K562 (cell line): Measurements from ENCODE around the gene TJP2. TPM values are rescaled to one million over a fixed set of nuclear protein-coding genes. Genes with fewer than 3 reads are reported as not detected.

ENCODE experiments used
- ATAC-seq: fragments of 200-7000 bp; cut with Tn5 transposase; 3 replicates; pipeline ENCODE4 v1.9.1; 2020; ENCODE audit warnings: moderate library complexity
- BruUV-seq: library from RNA; stranded (reverse); fragments of 400-500 nt; replicated peaks from 2 replicates; lab custom pipeline; 2021; lab: Mats Ljungman, UMichigan
- CTCF ChIA-PET: fragments of 300-600 bp; formaldehyde crosslinking; extraction: SDS; loops from one replicate; lab custom pipeline; 2021; ENCODE audit warnings: low intra/inter-chr PET ratio; lab: Yijun Ruan, JAX
- POLR2A ChIA-PET: fragments of 300-600, 350-650 bp; sonication (Branson Sonifier 250); formaldehyde crosslinking; extraction: SDS; loops from one replicate; lab custom pipeline; 2021; ENCODE audit warnings: antibody characterized with exemption, inconsistent platforms; lab: Yijun Ruan, JAX
- DNase-seq, 4 experiments: peaks; one replicate each; pipeline versions ENCODE4 v3.0.0 to v3.0.0-alpha.2; 2011 to 2018; ENCODE audit warnings: low spot score in 3 of 4, mixed read lengths in 3 of 4; ENCODE audit errors: extremely low read depth in 1 of 4
- FAIRE-seq: peaks from 2 replicates; lab custom pipeline; 2011; peaks lifted over from hg19 to GRCh38; lab: Jason Lieb, UNC
- H2AFZ ChIP-seq: 2 replicates; pipeline ENCODE4 v1.6.0; 2011; ENCODE audit warnings: low read depth, low read length, control low read depth, inconsistent platforms
- H3K27ac ChIP-seq: fragments of 200-600 bp; 3 replicates; pipeline ENCODE4 v1.8.0; 2011; ENCODE audit warnings: low read depth, mild to moderate bottlenecking, control low read depth, inconsistent platforms, low read length, moderate library complexity, mixed read lengths; ENCODE audit errors: extremely low read depth
- H3K27me3 ChIP-seq, 2 experiments: fragments of 300-600 bp in 1 of 2; 2 replicates in 1 of 2; 3 replicates in 1 of 2; pipeline versions ENCODE4 v1.6.0 to v1.8.0; 2011; ENCODE audit warnings: inconsistent platforms in 2 of 2, low read length in 2 of 2, mild to moderate bottlenecking in 1 of 2, mixed read lengths in 1 of 2, moderate library complexity in 1 of 2; ENCODE audit not compliant: control insufficient read depth in 2 of 2, insufficient read depth in 2 of 2
- H3K36me3 ChIP-seq: fragments of 300-600 bp; 3 replicates; pipeline ENCODE4 v1.8.0; 2011; ENCODE audit warnings: mild to moderate bottlenecking, low read length, inconsistent platforms; ENCODE audit not compliant: control insufficient read depth, insufficient read depth
- H3K4me1 ChIP-seq, 2 experiments: fragments of 200-600 bp in 1 of 2; replicated peaks in 1 of 2; 2 replicates in 1 of 2; 3 replicates in 1 of 2; pipeline versions ENCODE4 v1.5.1 to v1.8.0; 2011; ENCODE audit warnings: inconsistent platforms in 2 of 2, low read length in 2 of 2, mild to moderate bottlenecking in 1 of 2, mixed read lengths in 1 of 2, moderate library complexity in 1 of 2; ENCODE audit not compliant: control insufficient read depth in 2 of 2, insufficient read depth in 2 of 2
- H3K4me2 ChIP-seq: 2 replicates; pipeline ENCODE4 v1.6.1; 2011; ENCODE audit warnings: low read length, control low read depth, inconsistent platforms, mixed read lengths; ENCODE audit not compliant: insufficient read depth
- H3K4me3 ChIP-seq: fragments of 200-600 bp; sonication (generic), shearing (Covaris generic); 2 replicates; pipeline ENCODE4 v1.5.1; 2016; ENCODE audit warnings: control low read depth, inconsistent platforms
- H3K79me2 ChIP-seq: fragments of 200-600 bp; 3 replicates; pipeline ENCODE4 v1.8.0; 2011; ENCODE audit warnings: low read length, inconsistent platforms; ENCODE audit not compliant: control insufficient read depth, insufficient read depth
- H3K9ac ChIP-seq, 2 experiments: 2 replicates each; pipeline versions ENCODE4 v1.6.0 to v1.6.1; 2011; ENCODE audit warnings: low read depth in 2 of 2, low read length in 2 of 2, control low read depth in 1 of 2, inconsistent platforms in 1 of 2, mild to moderate bottlenecking in 1 of 2, mixed read lengths in 1 of 2; ENCODE audit not compliant: insufficient read depth in 1 of 2
- H3K9me1 ChIP-seq: one replicate; pipeline ENCODE4 v1.6.0; 2011; ENCODE audit warnings: inconsistent platforms, mild to moderate bottlenecking, low read length, moderate library complexity; ENCODE audit not compliant: control insufficient read depth, insufficient read depth
- H3K9me3 ChIP-seq: replicated peaks from 2 replicates; pipeline ENCODE4 v1.5.1; 2011; ENCODE audit warnings: low read depth, low read length, inconsistent platforms; ENCODE audit not compliant: control insufficient read depth, insufficient read depth
- H4K20me1 ChIP-seq: replicated peaks from 2 replicates; pipeline ENCODE4 v1.6.1; 2011; ENCODE audit warnings: low read length, inconsistent platforms, mixed read lengths; ENCODE audit not compliant: control insufficient read depth, insufficient read depth
- BHLHE40 ChIP-seq: IDR thresholded peaks from 2 replicates; pipeline ENCODE4 v1.6.1; 2011; ENCODE audit warnings: low read length, improper control_type of control experiment
- DACH1 ChIP-seq: fragments of 450-650 bp; IDR thresholded peaks from 2 replicates; pipeline ENCODE4 v1.6.1; 2018; ENCODE audit not compliant: partially characterized antibody
- FOXK1 ChIP-seq: sonication (generic); formaldehyde crosslinking; IDR thresholded peaks from 2 replicates; pipeline ENCODE4 v1.8.0; 2022; ENCODE audit warnings: missing genetic modification reagents, mild to moderate bottlenecking, borderline replicate concordance
- FOXP4 ChIP-seq: sonication (generic); formaldehyde crosslinking; IDR thresholded peaks from 2 replicates; pipeline ENCODE4 v1.8.0; 2022; ENCODE audit warnings: mild to moderate bottlenecking, missing genetic modification reagents, borderline replicate concordance
- JUN ChIP-seq, 2 experiments: sonication (generic) in 1 of 2; formaldehyde crosslinking in 1 of 2; IDR thresholded peaks; 2 replicates each; pipeline versions ENCODE4 v1.6.1 to v1.8.0; 2012 to 2022; ENCODE audit warnings: borderline replicate concordance in 2 of 2, mild to moderate bottlenecking in 2 of 2, improper control_type of control experiment in 1 of 2, low read depth in 1 of 2, low read length in 1 of 2, missing genetic modification reagents in 1 of 2
- LEF1 ChIP-seq: fragments of 450-650 bp; IDR thresholded peaks from 2 replicates; pipeline ENCODE4 v1.6.1; 2016; ENCODE audit warnings: mild to moderate bottlenecking
- MAFK ChIP-seq: IDR thresholded peaks from 2 replicates; pipeline ENCODE4 v1.6.1; 2011; ENCODE audit warnings: low read length, improper control_type of control experiment
- NRF1 ChIP-seq, 2 experiments: fragments of 450-650 bp; IDR thresholded peaks in 1 of 2; conservative IDR thresholded peaks in 1 of 2; 2 replicates each; pipeline ENCODE4 v1.6.1; 2014; ENCODE audit warnings: mild to moderate bottlenecking in 2 of 2
- SLC30A9 ChIP-seq: fragments of 250-450 bp; sonication (Bioruptor Pico); IDR thresholded peaks from 2 replicates; pipeline ENCODE4 v1.8.0; 2022; ENCODE audit warnings: mild to moderate bottlenecking, moderate library complexity
- SOX6 ChIP-seq: fragments of 450-650 bp; IDR thresholded peaks from 2 replicates; pipeline ENCODE4 v1.6.1; 2014; ENCODE audit warnings: mild to moderate bottlenecking
- SREBF1 ChIP-seq: fragments of 150-350 bp; IDR thresholded peaks from 2 replicates; pipeline ENCODE4 v1.6.1; 2014; ENCODE audit warnings: antibody characterized with exemption, low read depth, low read length, borderline replicate concordance
- STAT5A ChIP-seq: IDR thresholded peaks from 2 replicates; pipeline ENCODE4 v1.6.1; 2012; ENCODE audit warnings: low read length, inconsistent platforms, borderline replicate concordance
- TCF15 ChIP-seq: fragments of 250-450 bp; sonication (Bioruptor Pico); IDR thresholded peaks from 2 replicates; pipeline ENCODE4 v1.8.0; 2022; ENCODE audit warnings: moderate library complexity, mild to moderate bottlenecking, inconsistent platforms
- ZNF124 ChIP-seq: sonication (generic); formaldehyde crosslinking; IDR thresholded peaks from 2 replicates; pipeline ENCODE4 v1.8.1; 2022; ENCODE audit warnings: missing genetic modification reagents
- ZNF76 ChIP-seq: fragments of 250-450 bp; sonication (Bioruptor Pico); IDR thresholded peaks from 2 replicates; pipeline ENCODE4 v1.4.0; 2020; ENCODE audit warnings: mild to moderate bottlenecking, moderate library complexity, borderline replicate concordance
- ZZZ3 ChIP-seq: fragments of 450-650 bp; IDR thresholded peaks from 2 replicates; pipeline ENCODE4 v1.6.1; 2016; ENCODE audit warnings: antibody characterized with exemption, mild to moderate bottlenecking, moderate library complexity
- WGBS: fragments of 100-300 bp; shearing (Covaris generic); methylation state at CpG from one replicate; pipeline ENCODE4 v1.1.6; 2016; ENCODE audit warnings: low coverage, mixed read lengths; ENCODE audit not compliant: insufficient coverage; ENCODE audit errors: missing lambda C conversion rate; 5-methylcytosine and 5-hydroxymethylcytosine counted together
- in situ Hi-C: fragments of 300-500 bp; cut with MboI; formaldehyde crosslinking; loops from 4 replicates; pipeline ENCODE4 v1.15.0; 2018; ENCODE audit warnings: inconsistent platforms, mixed read lengths
- intact Hi-C: fragments of 100-400 bp; cut with micrococcal nuclease; formaldehyde crosslinking; loops from 2 replicates; pipeline ENCODE4 v1.14.2; 2022
- polyA plus RNA-seq, 8 experiments: library from polyadenylated mRNA; depleted of rRNA in 4 of 8; stranded (reverse) in 5 of 8; unstranded in 3 of 8; fragments of >200 nt; fragmentation: Nextera tagmentation in 2 of 8; fragmentation: Illumina TruSeq in 1 of 8; extraction: Ambion mirVana in 2 of 8; extraction: Trizol in 1 of 8; gene quantifications; 2 replicates each; pipeline versions ENCODE4 v1.2.1 to v1.2.3, GENCODE V29; 2011 to 2014; ENCODE audit warnings: inconsistent platforms in 1 of 8, missing spikeins in 1 of 8
- total RNA-seq, 7 experiments: library from RNA; depleted of rRNA in 6 of 7; stranded (reverse); fragments of >200 nt in 6 of 7; fragmentation: Illumina TruSeq in 2 of 7; extraction: Trizol in 2 of 7; gene quantifications; 2 replicates each; pipeline versions ENCODE4 v1.2.1 to v1.2.3, GENCODE V29; 2011 to 2021; ENCODE audit warnings: low replicate concordance in 1 of 7

The TJP2 gene
- total and polyA plus RNA-seq, 9 of the 15 experiments (the other 6 are each of a cell fraction or from before 2014, with no cell fraction given) = 4.0 to 24.1 (median 16.8) TPM

- TF ChIP-seq LEF1 (no peak), NRF1 (conservative IDR thresholded peaks at IDR 0.05 in 1 of 2, IDR thresholded peaks at IDR 0.05 in 1 of 2) (no peak), TCF15 (CRISPR knock-in tag) (no peak)
These were observed 63.7 kb downstream of the TJP2 start (continued) for GRCh38 chr9:69237702-69238295.

- H3K4me1 ChIP-seq = no peaks in the 10 kb centered on the region
- H3K9ac ChIP-seq = no peak overlapping the region
- CTCF ChIA-PET = no interaction called here
- FAIRE-seq (no peak), DNase-seq (no peak), ATAC-seq (no peak)
- H3K27ac ChIP-seq = no peak overlapping the region
- H4K20me1 ChIP-seq = no peaks in the 10 kb centered on the region
- H3K9me1 ChIP-seq = no peaks in the 10 kb centered on the region
- no peak overlapping the region for H3K4me2 ChIP-seq
- H2AFZ ChIP-seq = no peak overlapping the region
- POLR2A ChIA-PET = interaction anchor here (0.6 to 0.9 kb wide), 2 partner anchors 8 to 11 kb away, joined by 3 read pairs; no protein-coding TSS in a partner anchor
- H3K27me3 ChIP-seq = no peaks in the 10 kb centered on the region
- WGBS = 55% methylated on average over 2 of the region's 2 CpGs
- peaks cover 24% of the 10 kb centered on the region; the same call in 2 of the 3 replicates for H3K36me3 ChIP-seq
- BruUV-seq = no TSS peak
- no peak overlapping the region for H3K4me3 ChIP-seq
- H3K9me3 ChIP-seq = no peaks in the 10 kb centered on the region
- no peaks in the 10 kb centered on the region for H3K79me2 ChIP-seq
- intact Hi-C loops = no loop called here
- in situ Hi-C loops = no loop called here
- TF ChIP-seq JUN (IDR thresholded peaks at IDR 0.05; ENCODE audit: borderline replicate concordance, low read depth, low read length) = no peak
- no peak for TF ChIP-seq JUN (CRISPR knock-in tag; IDR thresholded peaks at IDR 0.05; ENCODE audit: borderline replicate concordance)
- TF ChIP-seq FOXK1 (CRISPR knock-in tag) = no peak
- no peak for TF ChIP-seq SREBF1
- no peak for TF ChIP-seq SLC30A9 (CRISPR knock-in tag)
- TF ChIP-seq STAT5A = no peak
- TF ChIP-seq SOX6 = no peak
- no peak for TF ChIP-seq MAFK
- no peak for TF ChIP-seq ZNF124 (CRISPR knock-in tag)
- no peak for TF ChIP-seq ZNF76 (CRISPR knock-in tag)
- no peak for TF ChIP-seq NRF1 (conservative IDR thresholded peaks at IDR 0.05 in 1 of 2, IDR thresholded peaks at IDR 0.05 in 1 of 2)
- no peak for TF ChIP-seq FOXP4 (CRISPR knock-in tag)
- TF ChIP-seq BHLHE40 = no peak
- no peak for TF ChIP-seq ZZZ3
- no peak for TF ChIP-seq DACH1
These were observed 69.0 kb downstream of the TJP2 start for GRCh38 chr9:69243116-69243515.
